HG03354 (cell line): ENCODE data around the gene ADAMTS15.

ENCODE experiments used
- ATAC-seq: cut with Tn5 transposase; IDR thresholded peaks from one replicate; pipeline ENCODE4 v1.9.1; 2021; ENCODE audit warnings: mild to moderate bottlenecking; ENCODE audit not compliant: unreplicated experiment, poor library complexity, severe bottlenecking

ADAMTS15 gene

DNA sequence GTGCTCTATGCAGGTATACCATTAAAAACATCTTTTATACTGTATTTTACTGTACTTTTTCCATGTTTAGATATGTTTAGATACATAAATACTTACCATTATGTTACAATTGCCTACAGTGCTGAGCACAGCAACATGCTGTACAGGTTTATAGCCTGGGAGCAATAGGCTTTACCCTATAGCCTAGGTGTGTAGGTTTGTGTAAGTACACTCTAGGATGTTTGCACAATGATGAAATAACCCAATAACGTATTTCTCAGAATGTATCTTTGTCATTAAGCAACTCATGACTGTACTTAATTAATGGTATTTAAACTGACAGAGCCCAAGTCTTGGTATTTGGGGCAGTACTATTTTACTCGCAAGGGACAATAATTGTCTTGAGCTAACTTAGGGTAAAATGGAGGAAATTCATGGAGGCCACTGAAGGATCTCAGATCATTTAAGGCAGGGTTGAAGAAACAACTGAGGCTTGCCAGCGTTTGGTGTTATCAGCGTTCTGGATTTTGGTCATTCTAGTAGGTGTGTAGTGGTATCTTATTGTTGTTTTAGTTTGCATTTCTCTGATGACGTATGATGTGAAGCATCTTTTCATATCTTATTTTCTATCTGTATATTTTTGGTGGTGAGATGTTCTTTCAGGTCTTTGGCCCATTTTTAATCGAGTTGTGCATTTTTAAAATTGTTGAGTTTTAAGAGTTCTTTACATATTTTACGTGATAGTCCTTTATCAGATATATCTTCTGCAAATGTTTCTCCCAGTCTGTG lies 42.4 kb downstream of the ADAMTS15 start:
- ATAC-seq, result no peak

DNA sequence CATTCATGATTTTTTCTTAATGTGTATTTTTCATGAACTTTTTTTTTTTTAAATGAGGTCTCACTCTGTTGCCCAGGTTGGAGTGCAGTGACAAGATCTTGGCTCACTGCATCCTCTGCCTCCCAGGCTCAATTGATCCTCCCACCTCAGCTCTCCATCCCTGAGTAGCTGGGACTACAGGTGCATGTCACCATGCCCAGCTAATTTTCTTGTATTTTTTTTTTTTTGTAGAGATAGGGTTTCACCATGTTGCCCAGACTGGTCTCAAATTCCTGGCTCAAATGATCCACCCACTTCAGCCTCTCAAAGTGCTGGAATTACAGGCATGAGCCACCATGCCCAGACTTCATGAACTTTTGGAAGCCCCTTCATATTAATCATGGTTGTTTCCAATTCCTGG lies 49.7 kb downstream of the ADAMTS15 start:
- no peak for ATAC-seq

DNA sequence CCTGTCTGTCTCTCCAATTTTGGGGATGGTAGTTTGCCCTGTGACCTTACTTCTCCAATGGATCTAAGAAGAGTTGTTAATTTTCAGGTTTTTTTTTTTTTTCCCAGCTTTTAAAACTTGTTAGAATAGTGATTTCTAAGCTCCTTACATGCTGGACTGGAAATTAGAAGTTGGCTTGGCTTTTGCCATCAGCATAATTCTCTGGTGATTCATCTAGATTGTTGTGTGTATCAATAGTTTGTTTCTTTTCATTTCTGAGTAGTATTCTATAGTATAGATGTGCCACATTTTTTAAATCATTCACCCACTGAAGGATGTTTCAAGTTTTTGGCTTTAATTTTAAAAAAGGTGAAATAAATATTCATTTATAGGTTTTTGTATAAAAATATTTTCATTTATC lies 51.4 kb downstream of the ADAMTS15 start:
- no peak for ATAC-seq

DNA sequence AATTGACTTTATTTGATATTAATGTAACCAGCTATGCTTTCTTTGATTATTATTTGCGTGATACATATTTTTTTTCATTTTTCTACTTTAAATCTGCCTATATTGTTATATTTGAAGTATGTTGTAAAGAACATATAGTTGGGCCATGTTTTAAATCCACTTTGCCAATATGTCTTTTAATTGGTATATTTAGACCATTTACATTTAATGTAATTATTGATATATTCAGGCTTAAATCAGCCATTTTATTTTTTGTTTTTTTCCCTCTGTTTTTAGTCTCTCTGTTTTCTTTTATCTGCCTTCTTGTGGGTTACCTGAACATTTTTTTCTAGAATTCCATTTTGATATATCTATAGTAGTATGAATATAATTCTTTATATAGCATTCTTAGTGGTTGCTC lies 55.9 kb downstream of the ADAMTS15 start:
- ATAC-seq, result no peak

DNA sequence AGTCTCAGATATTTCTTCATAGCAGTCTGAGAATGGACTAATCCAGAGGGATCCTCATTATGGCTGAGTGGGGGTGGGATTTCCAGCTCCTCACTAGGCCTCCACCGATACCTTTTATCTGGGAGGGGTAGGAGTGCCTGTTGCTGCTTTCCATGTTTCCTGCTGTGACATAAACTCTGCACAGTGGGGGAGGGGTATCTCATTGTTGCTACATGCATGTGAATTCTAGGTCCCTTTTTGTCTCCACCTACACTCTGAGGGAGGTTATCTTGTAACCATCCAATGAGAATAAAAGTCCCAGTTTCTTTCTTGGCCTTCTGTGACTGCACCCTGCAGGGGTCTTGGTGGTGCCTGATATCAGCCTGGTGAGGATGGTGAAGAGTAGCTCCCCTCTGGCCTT lies 60.5 kb downstream of the ADAMTS15 start:
- ATAC-seq, result no peak

DNA sequence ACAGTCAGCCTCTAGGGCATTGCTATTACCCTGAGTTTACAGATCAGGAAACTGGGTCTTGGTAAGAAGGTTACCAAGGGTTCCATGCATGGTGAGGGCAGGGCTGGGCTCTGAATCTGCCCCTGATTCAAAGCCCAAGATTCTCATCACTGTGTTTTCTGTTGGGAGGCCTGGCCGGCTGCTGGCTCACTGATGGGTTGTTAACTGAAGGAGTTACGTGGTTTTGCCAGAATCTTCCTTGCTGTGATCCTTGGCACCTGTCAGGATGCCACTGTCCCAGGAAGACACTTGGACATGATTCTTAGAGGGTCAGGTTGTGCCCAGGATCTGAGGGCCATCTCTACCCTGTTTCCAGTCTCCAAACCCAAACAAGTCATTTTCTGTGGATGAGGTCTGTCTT lies 61.5 kb downstream of the ADAMTS15 start:
- no peak for ATAC-seq

DNA sequence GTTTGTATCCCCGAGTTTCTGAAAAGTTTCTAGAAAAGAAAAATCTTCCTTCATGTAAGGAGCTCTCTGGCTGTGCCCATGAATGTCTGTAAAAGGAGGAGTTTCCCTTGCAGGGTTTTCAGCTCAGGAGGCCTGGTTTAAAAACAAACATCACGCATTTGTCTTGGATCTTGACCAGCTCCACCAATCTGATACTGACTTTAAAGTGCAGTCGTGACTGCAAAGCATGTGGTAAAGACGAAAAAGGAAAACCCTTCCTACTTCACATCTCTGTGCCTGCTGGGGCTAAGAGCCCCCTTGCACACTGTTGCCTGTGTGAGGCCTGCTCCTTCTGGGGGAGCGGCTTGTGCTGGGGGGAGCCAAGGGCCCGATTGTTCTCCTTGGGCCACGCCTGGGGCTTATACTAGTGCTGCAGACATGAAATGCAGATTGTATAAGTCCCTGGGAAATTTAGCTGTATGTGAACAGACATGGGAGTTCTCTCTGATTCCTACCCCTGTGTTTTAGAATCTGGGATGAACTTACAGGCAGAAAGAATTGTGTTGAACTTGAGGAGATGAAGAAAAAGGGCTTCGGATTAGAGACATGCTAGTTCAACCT lies 62.1 kb downstream of the ADAMTS15 start:
- no peak for ATAC-seq

DNA sequence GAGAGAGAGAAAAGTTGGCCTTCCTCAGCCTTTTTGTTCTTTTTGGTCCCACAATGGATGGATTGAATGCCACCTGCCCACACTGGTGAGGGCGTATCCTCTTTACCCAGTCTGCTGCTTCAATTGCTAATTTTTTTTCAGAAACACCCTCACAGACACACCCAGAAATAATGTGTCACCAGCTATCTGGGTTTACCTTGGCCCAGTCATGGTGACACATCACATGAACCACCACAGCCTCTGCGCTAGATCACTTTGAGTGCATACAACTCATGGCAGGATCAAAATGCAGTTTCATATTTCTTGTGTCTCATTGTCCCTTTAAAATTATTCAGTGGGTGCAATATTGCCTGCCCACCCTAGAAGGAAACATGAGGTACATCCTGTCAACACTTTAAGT lies 63.3 kb downstream of the ADAMTS15 start:
- ATAC-seq, result no peak

DNA sequence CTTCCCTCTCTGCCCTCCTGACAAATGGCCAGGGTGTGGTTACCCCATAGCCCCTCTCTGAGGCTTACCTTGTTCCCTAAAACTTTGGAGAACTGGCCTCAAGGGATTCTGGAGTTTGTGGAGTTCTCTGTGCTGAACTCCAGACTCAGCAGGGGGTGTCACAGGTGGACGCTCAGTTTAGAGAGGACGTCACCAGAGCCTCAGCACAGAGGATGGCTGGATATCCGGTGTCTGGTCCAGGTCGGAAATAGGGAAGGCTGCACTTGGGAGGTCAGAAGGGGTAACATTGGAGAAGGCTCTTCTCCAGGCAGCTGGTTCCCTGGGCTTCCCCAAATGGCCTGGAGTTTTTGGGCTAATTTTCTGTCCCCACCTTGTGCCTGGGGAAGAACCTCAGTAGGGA lies 64.2 kb downstream of the ADAMTS15 start:
- no peak for ATAC-seq

DNA sequence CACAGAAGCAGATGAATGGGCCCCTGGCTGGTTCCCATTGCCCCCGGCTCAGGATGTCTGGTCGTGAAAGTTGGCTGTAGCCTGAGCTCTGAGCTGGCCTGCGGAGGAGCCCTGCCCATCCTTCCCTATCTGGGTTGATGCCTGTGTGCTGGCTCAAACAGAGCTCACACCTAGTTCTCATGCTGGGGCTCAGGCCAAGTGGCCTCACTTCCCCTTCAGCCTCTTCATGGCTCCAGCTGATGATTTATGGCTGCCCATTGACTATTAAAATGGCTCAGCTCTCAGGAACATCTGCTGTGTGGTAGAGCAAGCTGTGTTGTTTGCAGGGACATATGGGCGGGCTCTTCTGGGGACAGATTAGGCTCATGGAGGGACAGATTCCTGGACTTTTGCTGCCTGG lies 64.7 kb downstream of the ADAMTS15 start:
- ATAC-seq, result no peak

DNA sequence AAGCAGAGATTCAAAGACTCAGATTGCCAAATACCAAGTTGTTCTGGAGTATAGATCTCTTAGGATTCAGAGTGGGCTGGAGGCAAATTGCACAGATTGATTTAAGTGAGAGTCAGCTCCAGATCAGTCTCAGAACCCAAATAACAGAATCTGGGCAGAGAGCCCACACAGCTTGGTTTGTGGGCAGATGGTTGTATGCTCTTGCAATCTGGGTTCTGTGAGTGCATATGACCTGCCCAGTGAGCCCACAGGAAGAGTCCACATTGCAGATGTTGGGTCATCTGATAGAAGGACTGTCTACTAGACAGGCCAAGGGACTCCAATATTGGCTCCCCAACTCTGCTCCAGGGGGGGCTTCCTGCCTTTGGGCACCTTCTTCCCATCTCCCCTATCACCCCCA lies 65.9 kb downstream of the ADAMTS15 start:
- no peak for ATAC-seq

DNA sequence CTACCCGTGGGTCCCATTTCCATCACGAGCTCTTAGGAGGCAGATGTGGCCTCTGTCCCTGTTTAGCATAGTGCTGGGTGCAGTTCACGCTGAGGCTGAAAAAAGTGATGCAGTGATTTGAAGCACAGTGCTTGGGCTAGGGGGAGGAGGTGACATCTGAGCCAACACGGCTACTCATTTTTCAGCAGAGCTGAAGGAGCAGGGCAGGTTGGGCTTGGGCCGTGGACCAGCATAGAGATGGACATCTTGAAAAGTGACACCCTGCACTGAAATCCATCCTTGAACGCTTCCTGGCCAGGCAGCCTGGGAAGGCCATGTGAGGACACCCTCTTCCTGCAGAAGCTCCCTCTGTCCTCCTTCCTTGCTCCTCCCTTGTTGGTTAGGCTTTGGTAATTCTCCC lies 66.4 kb downstream of the ADAMTS15 start:
- ATAC-seq, result no peak

DNA sequence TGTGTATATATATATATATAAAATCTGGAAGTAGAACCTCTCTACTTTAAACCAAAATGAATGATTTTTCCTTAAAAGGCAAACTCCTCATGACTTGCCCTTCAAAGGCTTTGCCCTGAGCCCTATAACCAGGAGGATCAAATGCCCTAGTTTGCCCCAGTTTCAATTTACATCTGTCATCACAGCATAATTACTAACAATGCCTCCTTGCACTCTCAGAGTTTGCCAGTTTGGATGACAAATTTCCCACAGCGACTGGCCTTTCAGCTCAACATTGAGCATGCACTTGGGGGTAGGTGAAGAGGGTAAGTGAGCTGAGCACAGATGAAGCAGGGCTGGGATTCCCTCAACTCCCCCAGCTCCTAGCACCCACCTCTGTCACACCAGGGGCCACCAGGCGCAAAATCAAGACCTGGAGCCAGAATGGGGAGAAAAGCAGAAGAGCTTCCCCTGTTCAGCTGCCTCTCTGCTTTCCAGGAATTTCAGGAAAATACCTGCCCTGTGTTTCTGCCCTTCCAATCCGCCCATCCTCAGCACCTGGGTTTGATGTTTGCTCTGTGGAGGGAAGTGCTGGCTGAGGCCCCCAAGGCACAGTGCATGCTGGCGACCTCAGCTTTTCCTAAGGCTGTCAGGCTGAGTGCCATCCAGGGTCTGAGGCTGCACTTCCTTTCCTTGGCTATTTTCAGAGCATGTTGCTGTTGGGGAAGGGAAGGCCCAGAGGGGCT lies 67.5 kb downstream of the ADAMTS15 start:
- ATAC-seq, result no peak

DNA sequence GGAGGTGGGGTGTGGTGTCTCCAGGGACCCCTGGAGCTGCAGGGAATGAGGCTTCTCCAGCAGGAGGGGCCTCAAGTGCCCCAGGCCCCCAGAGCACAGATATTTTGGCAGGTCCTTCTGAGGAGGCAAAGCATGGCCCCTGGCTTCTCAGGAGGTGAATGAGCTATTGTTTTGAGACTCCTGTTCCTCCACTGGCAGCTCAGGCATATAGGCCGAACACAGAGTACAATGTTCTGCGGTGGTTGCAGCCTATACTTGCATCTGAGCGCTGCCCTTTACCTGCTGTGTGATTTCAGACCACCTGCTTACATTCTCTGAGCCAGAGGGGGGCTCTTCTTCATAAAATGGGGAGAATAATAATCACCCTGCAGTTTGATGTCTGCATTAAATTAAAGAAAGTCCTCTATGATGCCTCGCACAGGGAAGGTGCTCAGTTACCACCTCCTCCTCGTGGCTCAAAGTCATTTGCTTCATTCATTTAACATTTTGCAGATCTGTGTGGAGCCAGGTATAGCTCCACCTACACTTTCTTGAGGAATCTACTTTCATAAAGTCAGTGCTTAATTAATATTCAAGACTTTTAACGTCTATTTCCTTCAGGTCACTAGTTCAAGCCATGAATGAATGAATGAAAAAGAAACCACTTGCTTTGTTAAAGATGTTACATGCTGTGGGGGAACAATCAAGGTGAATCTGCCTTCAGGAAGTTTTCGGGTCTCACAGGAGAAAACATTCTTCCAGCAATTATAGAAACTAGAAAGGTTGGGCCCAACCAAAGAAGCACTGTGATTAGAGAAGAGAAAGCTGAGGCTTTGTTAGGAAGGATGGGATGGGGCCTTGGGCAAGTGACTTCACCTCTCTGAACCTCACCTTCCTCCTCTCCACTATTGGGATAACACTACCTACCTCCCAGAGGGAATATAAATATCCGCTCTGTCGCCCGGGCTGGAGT lies 68.4 kb downstream of the ADAMTS15 start:
- no peak for ATAC-seq

DNA sequence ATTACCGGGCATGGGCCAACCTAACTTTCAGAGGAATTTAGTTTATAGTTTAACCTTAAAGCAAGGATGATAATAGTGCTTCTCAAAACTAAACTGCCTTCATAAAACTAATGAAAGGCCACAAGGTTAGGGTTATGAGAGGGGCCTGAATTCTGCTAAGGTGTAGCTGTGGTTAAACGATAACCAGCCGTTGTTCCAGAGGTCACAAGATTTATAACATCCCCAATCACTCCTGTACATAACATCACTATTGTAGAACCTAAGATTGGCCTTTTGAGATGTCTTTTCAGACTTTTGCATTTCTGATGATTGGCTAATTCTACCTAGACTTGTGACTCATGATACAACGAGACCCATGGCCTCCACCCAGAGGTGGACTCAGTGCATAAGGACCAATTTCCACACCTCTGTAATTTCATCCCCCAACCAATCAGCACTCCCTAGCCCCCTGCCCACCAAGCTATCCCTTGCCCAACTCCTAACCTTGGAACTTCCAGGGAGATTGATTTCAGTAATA lies 69.8 kb downstream of the ADAMTS15 start:
- no peak for ATAC-seq

DNA sequence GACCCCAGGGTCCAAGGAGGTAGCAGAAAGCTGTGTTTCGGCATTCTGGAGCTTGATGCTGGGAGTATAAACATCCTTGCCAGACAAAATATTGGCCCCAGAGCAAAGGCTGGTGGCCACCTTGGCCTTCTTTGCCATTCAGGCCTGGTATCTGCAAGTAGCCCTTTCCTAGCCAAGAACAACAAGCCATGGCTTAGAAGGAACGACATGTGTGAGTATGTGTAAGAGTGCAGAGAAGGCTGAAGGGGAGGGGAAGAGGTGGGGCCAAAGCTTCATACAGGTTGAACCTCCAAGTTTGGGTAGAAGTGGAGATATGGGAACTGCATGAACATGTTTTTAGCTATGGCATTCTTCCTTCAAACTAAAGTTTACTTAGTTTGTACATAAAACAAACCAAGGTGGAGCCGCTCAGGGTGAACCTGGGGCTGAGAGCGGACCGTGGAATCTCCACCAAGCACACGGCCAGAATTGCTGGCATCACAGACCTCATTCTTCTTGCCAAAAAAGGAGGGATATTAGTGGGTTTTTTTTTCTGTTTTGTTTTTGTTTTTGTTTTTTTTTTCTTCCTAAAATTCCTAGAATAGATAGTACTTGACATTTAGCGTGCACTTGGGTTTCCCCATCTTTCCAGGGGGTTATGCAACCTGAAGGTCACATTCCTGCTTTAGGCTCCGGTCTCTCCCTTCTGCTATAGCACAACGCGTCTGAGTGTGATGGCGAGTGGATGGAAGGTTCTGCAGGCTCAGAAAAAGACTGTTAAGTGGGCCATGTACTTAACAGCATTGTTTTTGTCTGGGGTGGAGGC lies 70.9 kb downstream of the ADAMTS15 start:
- ATAC-seq, result no peak

DNA sequence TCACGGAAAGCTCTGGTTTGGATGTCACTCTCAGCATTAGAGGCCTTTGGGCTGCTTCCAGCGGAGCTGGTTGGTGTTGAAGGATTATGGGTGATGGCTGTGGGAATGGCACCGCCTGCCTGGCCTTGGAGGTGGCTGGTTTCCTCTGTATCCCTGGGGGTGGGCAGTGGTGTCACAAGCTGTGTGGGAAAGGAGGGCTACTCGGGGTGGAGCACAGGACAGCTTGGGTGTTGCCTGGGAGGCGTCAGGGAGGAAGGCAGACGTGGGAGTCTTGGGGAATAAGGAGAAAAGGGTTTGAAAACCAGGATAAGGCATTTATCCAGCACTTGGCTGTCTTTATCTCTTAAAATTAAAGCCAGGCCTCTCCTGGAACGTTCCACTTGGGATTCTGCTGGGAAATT lies 71.8 kb downstream of the ADAMTS15 start:
- ATAC-seq, result no peak

DNA sequence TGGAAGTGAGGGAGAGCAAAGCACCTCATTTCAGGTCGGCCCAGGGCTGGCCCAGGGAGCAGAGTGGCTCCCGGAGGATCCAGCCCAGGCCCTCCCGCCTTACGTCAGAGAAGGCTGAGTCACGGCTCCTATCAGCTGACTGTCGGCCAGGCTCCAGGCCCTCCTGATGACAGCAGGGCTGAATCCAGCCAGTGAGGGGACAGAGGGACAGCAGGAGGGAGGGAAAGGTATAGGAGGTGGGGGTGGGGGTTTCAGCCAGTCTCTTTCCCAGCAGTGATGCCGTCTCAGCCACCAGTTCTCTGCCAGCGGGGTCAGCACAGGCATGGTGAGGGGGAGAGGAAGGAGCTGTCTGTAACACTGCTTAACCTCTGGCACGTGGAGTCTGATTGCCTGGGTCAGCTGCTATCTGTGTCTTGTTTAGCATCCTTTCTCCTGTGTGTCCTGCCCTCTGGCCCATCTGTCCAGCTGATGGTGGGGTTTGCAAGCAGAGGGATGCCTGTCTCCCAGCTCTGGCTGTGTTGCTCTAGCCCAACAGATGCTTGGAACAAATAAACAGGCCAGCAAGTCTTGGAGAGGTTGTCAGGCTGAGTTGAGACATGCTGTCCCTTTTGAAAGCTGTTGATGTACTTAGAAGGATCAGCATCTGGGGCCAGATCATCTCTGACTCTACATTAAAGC lies 74.0 kb downstream of the ADAMTS15 start:
- no peak for ATAC-seq
